Bronchial epithelial cell (primary cell): ENCODE results near the gene KRT28. TPM values are rescaled to one million over a fixed set of nuclear protein-coding genes. Genes with fewer than 3 reads are reported as not detected.
"Not testable (repeated sequence)": the region's sequence is repeated elsewhere in the genome, so short reads cannot be mapped to it uniquely, and the experiment has no call there.

ENCODE experiments used
- DNase-seq: peaks from one replicate; pipeline ENCODE4 v3.0.0-alpha.2; 2010; ENCODE audit warnings: low read depth
- FAIRE-seq: peaks from 2 replicates; lab custom pipeline; 2011; peaks lifted over from hg19 to GRCh38; lab: Jason Lieb, UNC
- H3K27me3 ChIP-seq: 2 replicates; pipeline ENCODE4 v1.5.1; 2011; ENCODE audit warnings: low read length; ENCODE audit not compliant: control insufficient read depth, insufficient read depth
- H3K36me3 ChIP-seq: 2 replicates; pipeline ENCODE4 v1.5.1; 2011; ENCODE audit warnings: low read length; ENCODE audit not compliant: control insufficient read depth, insufficient read depth
- H3K4me3 ChIP-seq: 2 replicates; pipeline ENCODE4 v1.5.1; 2011; ENCODE audit warnings: mild to moderate bottlenecking, low read depth, low read length, control low read depth
- total RNA-seq: library from RNA; depleted of rRNA; stranded (reverse); fragments of >200 nt; gene quantifications from 2 replicates; pipeline ENCODE4 v1.2.1, GENCODE V29; 2014
- TF ChIP-seq, protein P1 (sequence below): IDR thresholded peaks from 2 replicates; pipeline ENCODE4 v1.5.1; 2011; ENCODE audit warnings: mild to moderate bottlenecking, moderate library complexity, low read length, control low read depth, inconsistent platforms; ENCODE audit not compliant: insufficient read depth, severe bottlenecking

KRT28 gene
- total RNA-seq, 1 donor from 2014 or later = not detected

DNA sequence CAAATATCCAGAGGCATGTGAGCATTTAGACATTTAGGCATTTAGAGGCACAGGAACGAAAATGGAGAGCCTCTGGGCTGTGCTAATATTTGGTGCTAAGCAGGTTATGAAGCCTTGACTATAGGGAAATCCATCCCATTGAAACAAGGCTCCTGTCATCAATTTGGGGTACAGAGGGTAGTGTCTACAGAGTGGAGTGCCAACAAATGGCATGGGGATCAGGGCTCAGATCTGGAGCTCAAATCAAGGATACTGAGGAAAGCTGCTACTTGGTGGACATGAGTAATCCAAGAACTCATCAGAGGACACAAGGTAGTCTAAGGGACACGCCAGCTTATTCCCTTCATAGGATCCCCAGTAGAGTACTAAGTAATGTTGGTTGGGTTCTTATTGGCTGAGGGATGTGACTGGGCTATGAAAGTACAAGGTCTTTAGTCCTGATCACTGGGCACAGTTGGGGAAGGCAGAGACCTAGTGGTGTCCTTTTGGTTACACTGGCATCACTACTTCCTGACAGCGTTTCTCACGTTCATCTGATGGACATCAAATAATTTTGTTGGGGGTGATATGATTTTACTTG is 17.4 kb upstream of the KRT28 start:
- Histone ChIP-seq H3K27me3 (no peaks in the 10 kb centered on the region), H3K4me3 (no peak overlapping the region), H3K36me3 (peaks cover 3% of the 10 kb centered on the region)
- DNase-seq = no peak
- FAIRE-seq = no peak
- TF ChIP-seq, protein P1, sequence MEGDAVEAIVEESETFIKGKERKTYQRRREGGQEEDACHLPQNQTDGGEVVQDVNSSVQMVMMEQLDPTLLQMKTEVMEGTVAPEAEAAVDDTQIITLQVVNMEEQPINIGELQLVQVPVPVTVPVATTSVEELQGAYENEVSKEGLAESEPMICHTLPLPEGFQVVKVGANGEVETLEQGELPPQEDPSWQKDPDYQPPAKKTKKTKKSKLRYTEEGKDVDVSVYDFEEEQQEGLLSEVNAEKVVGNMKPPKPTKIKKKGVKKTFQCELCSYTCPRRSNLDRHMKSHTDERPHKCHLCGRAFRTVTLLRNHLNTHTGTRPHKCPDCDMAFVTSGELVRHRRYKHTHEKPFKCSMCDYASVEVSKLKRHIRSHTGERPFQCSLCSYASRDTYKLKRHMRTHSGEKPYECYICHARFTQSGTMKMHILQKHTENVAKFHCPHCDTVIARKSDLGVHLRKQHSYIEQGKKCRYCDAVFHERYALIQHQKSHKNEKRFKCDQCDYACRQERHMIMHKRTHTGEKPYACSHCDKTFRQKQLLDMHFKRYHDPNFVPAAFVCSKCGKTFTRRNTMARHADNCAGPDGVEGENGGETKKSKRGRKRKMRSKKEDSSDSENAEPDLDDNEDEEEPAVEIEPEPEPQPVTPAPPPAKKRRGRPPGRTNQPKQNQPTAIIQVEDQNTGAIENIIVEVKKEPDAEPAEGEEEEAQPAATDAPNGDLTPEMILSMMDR = no peak

- no peak for FAIRE-seq
- H3K36me3 ChIP-seq = peaks cover 3% of the 10 kb centered on the region
- DNase-seq = no peak
- H3K27me3 ChIP-seq = no peaks in the 10 kb centered on the region
- TF ChIP-seq, protein P1 = no peak
- H3K4me3 ChIP-seq = no peak overlapping the region
These were observed 16.8 kb upstream of the KRT28 start for GRCh38 chr17:40816569-40816968.

- TF ChIP-seq, protein P1 = no peak
- H3K27me3 ChIP-seq = no peaks in the 10 kb centered on the region
- DNase-seq (no peak), FAIRE-seq (no peak)
- H3K36me3 ChIP-seq = peaks cover 3% of the 10 kb centered on the region
- no peak overlapping the region for H3K4me3 ChIP-seq
These were observed 15.6 kb upstream of the KRT28 start for GRCh38 chr17:40815381-40815780.

DNA sequence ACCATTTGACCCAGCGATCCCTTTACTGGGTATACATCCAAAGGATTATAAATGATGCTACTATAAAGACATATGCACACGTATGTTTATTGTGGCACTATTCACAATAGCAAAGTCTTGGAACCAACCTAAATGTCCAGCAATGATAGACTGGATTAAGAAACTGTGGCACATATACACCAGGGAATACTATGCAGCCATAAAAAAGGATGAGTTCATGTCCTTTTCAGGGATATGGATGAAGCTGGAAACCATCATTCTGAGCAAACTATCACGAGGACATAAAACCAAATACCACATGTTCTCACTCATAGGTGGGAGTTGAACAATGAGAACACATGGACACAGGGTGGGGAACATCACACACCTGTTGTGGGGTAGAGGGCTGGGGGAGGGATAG is 14.9 kb upstream of the KRT28 start:
- FAIRE-seq, H3K27me3 ChIP-seq, H3K36me3 ChIP-seq, H3K4me3 ChIP-seq, DNase-seq: not testable (repeated sequence)

DNA sequence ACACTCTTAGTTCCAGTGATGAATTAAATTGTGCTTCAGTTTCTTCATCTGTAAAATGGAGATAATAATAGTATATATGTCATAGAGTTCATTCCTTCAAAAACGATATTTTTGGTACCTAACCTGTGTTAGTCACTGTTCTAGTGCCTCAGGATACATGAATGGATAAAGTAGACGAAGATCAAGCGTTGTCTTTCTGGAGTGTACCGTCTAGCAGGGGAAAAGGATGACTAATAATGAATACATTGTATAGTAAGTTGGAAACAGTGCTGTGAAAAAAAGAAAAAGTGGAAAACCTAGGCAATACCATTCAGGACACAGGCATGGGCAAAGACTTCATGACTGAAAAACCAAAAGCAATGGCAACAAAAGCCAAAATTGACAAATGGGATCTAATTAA is 14.0 kb upstream of the KRT28 start:
- H3K36me3 ChIP-seq = peaks cover 3% of the 10 kb centered on the region
- FAIRE-seq (no peak), DNase-seq (peak; percentile 92)
- H3K4me3 ChIP-seq = no peak overlapping the region
- H3K27me3 ChIP-seq = no peaks in the 10 kb centered on the region
- TF ChIP-seq, protein P1 = no peak

DNA sequence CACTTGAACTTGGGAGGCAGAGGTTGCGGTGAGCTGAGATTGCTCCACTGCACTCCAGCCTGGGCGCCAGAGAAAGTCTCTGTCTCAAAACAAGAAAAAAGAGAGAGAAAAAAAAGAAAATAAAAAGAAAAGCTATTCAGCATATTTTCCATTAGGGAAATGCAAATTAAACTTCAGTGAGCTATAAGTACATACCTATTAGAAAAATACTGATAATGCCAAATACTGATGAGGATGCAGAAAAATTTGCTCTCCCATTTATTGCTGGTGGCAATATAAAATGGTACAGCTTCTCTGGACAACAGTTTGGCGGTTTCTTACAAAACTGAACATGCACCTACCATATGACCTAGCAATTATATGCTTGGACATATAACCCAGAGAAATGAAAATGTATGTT is 12.9 kb upstream of the KRT28 start:
- DNase-seq (no peak), FAIRE-seq (no peak)
- no peaks in the 10 kb centered on the region for H3K27me3 ChIP-seq
- H3K4me3 ChIP-seq = no peak overlapping the region
- peaks cover 3% of the 10 kb centered on the region for H3K36me3 ChIP-seq
- TF ChIP-seq, protein P1 = no peak
